NCI-H2081 treated with DMSO at 0.1 percent for 48 hours (cell line): Measurements from ENCODE around the gene OR10H2.
"Not testable (repeated sequence)": the region's sequence is repeated elsewhere in the genome, so short reads cannot be mapped to it uniquely, and the experiment has no call there.

Experiments used
- DNase-seq: peaks from one replicate; lab custom pipeline; 2025; lab: John Stamatoyannopoulos, UW

OR10H2 gene

GRCh38 chr19:15727724-15728123 lies at the start of gene OR10H2:
Gene OR10H2 (plus strand): TSS chr19:15728024. CDS start chr19:15728044, 20 bp downstream.
- no peak for DNase-seq

GRCh38 chr19:15679089-15679488 lies 48.7 kb upstream of the OR10H2 start:
- no peak for DNase-seq

- DNase-seq, result not testable (repeated sequence)
Measured at GRCh38 chr19:15679865-15680264, 48.0 kb upstream of the OR10H2 start.

GRCh38 chr19:15680478-15681322 lies 47.1 kb upstream of the OR10H2 start:
- DNase-seq, result no peak

DNA sequence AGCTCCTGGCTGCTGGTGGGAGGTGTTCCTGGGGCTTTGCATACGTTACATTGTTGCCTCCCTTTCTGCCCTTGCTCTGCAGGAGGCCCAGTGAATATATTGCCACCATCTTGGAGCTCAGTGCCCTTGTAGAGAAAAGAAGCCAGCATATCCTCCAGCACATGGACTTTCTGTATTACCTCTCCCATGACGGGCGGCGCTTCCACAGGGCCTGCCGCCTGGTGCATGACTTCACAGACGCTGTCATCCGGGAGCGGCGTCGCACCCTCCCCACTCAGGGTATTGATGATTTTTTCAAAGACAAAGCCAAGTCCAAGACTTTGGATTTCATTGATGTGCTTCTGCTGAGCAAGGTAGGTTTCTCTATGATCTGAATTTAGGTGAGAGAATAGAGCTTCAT lies 44.4 kb upstream of the OR10H2 start:
- no peak for DNase-seq

DNA sequence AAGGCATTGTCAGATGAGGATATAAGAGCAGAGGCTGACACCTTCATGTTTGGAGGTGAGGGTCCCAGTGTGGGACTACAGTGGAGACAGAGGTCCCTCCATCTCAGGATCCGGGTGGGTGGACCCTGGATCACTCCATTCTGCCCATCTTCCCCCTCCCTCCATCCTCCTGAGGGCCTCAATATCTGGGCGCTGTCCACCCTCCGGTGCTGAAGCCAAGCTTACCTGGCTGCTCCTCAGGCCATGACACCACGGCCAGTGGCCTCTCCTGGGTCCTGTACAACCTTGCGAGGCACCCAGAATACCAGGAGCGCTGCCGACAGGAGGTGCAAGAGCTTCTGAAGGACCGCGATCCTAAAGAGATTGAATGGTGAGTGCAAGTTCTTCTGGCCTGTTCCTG lies 43.0 kb upstream of the OR10H2 start:
- no peak for DNase-seq

GRCh38 chr19:15696654-15697194 lies 31.1 kb upstream of the OR10H2 start:
- DNase-seq, result no peak

DNA sequence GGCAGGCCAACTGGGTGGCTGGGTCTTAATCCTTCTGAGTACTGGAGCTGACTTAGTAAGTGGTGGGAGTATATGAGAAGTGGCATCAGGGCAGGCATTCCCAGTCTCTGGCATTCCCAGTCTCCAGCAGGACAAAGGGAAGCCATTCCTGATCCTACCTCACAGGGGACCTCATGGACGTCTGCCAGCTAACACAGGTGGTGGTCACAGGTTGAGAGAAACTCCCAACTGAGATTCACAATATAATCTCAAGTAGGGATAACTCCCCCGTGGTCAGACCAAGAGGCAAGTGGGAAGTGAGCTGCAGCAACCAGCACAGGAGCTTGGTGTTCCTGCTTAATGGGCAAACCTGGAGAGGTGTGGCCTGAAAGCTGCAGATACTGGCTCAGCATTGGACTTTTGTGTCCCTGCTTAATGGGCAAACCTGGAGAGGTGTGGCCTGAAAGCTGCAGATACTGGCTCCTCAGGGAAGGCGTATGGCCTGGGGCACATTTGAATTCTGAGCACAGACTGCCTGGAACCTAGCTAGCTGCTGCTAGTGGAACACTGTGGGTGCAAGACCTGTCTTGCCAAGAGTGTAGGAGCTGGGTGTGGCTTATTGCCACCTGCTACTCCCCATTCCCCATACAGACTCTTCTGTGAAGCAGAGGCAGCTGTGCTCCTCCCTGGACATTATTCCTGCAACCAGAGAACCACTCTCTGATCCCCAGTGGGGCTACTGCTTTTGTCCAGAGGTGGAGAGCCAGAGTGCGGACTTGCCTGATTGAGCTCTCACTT lies 25.9 kb upstream of the OR10H2 start:
- no peak for DNase-seq

- no peak for DNase-seq
Measured at GRCh38 chr19:15702534-15702930, 25.3 kb upstream of the OR10H2 start.

- DNase-seq, result no peak
Measured at GRCh38 chr19:15714638-15715037, 13.2 kb upstream of the OR10H2 start.

- DNase-seq, result no peak
Measured at GRCh38 chr19:15715642-15716041, 12.2 kb upstream of the OR10H2 start.

GRCh38 chr19:15717809-15718208 lies 10.0 kb upstream of the OR10H2 start:
- no peak for DNase-seq

GRCh38 chr19:15721268-15721667 lies 6.6 kb upstream of the OR10H2 start:
- DNase-seq, result no peak

- no peak for DNase-seq
Measured at GRCh38 chr19:15722956-15723355, 4.9 kb upstream of the OR10H2 start.

- DNase-seq, result no peak
Measured at GRCh38 chr19:15730538-15730937, 2.7 kb downstream of the OR10H2 start.

GRCh38 chr19:15732388-15732787 lies 4.6 kb downstream of the OR10H2 start:
- DNase-seq, result no peak

DNA sequence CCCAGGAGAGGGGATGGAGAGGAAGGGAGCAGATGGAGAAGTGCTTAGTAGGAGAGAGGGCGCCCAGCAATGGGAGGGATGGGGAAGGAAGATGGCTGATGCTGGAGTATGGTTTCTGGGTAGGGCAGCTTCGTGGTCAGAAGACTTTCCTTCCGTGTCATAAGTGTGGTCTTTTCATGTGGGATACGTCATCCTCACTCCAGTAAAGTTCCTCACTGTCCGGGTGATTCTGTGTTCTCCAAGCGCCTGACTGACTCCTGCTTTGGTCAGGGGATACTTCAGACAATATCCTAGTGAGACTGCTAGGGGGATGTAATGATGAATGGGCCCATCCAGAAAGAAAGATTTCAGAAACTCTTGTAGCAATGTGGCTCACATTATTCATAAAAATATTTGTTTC lies 6.1 kb downstream of the OR10H2 start:
- DNase-seq, result no peak

- DNase-seq, result no peak
Measured at GRCh38 chr19:15737722-15738121, 9.9 kb downstream of the OR10H2 start, which contains the start of gene OR10H3. Gene OR10H3 (plus strand): TSS chr19:15737985. CDS start chr19:15741393, 3,408 bp downstream.

DNA sequence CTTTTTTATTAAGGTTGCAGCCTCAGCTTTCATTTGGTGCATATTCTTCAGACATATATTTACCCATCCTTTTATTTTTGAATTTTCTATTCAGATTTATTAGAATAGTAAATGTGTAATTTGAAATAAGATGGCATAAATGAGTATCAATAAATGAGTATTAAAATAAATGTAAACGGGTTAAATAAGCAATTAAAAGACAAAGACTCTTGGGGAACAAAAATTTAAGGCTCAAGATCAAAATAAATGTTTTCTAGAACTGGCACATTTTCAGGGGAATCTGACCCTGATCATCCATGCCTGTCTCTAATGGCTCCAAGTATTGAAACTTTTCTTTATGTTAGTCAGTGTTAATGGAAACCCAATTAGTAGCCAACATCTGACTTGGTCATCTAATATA lies 13.0 kb downstream of the OR10H2 start:
- DNase-seq, result no peak

DNA sequence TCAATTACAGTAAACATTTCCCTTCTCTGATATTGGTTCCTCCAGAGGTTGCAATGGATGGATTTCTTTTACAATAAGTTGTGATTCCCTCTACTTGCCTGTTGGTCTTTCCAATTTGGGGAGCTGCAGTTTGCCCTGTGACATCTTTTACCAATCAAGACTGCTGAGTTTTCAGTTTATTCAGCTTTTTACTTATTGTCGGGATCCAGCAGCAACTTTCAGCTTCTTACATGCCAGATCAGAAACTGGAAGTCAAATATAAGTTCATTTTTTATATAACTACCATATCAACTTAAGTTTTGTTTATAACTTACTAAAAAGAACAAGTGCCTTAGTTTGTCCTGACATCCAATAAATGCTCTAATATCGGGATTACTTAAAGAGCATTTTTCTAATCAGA lies 20.4 kb downstream of the OR10H2 start:
- no peak for DNase-seq

DNA sequence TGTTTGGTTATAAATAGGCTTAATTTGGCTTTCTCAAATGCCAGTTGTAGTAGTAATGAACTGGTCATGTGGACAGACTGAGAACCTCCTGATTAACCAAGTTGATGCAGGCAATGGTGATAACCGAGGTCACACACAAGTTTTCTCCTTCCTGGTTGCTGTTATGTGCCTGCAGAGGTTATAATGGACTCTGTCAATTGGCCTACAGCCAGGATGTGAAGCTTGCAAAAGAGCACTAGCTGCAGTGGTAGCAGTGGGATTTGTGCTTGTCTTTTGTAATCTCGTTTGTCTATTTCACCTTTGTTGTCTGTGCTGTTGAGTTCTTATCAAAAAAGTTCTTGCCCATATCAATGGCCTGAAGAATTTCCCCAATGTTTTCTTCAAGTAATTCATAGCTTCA lies 30.6 kb downstream of the OR10H2 start:
- no peak for DNase-seq

DNA sequence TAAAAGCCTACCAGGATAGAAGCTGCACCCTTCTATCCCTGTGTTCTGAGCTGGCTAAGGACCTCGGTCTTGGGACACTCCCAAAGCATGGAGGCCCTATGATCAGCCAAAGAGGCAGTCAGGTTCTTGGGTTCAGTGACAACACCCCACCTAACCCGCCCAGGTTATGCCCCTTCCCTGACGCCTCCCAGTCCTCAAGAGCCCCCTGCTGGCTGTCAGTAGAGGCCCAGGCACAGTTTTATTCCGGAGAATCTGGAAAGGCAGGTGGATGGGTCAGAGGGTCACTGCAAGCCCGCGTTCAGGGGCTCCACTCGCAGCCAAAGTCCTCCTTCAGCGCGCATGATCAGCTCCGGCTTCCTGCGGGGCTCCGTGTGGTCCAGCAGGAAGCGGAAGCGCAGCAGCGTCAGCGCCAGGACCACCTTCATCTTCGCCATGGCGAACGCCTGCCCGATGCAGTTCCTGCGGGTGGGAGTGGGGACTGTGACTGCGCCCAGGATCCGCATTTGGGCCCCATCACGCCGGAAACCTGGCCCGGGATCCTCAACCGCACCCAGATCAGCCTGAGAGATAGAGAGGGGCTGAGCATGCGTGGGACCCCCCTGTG lies 32.2 kb downstream of the OR10H2 start:
- no peak for DNase-seq
